ENCODE data around the gene ACAP2.

DNA sequence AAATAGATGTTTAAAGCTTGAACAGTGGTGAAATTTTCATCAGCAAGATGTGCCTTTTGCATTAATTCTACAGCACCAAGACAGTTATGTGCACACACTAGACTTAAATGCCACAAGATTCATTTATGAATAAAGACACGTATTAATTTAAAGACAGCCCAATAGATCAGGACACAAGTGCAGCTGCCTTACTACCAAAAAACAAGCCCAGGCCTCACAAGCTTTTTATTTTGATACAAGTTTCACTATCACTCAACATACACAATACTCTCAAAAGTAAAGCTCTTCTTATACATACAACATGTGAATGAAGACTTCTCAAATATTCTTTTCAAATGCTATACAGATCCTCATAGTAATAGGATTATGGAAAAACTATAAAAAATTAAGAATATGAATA, 2.4 kb downstream of the ACAP2 start:
- no peak for TF ChIP-seq CTCF (IDR thresholded peaks at IDR 0.05; ENCODE audit: poor library complexity, severe bottlenecking)
- no peak for TF ChIP-seq MXI1 (conservative IDR thresholded peaks at IDR 0.05; ENCODE audit: poor library complexity, severe bottlenecking)
- TF ChIP-seq EP300 (conservative IDR thresholded peaks at IDR 0.05; ENCODE audit: poor library complexity, severe bottlenecking) = no peak
- no peak for TF ChIP-seq REST (IDR thresholded peaks at IDR 0.05; ENCODE audit: borderline replicate concordance)
- no peak for TF ChIP-seq RAD21 (conservative IDR thresholded peaks at IDR 0.05)
- TF ChIP-seq POLR2AphosphoS5 (IDR thresholded peaks at IDR 0.05) = no peak
